ENCODE data around the gene E2F1. TPM values are rescaled to one million over a fixed set of nuclear protein-coding genes. Genes with fewer than 3 reads are reported as not detected.

E2F1 gene
- total RNA-seq, 1 experiment from 2014 or later = 44.2 TPM

GRCh38 chr20:33685328-33686099 is 671 bp downstream of the E2F1 start:
- Mint-ChIP-seq H3K4me3 (peak overlapping the region; percentile 81), H3K9me3 (no peaks in the 10 kb centered on the region), H3K4me1 (peaks cover 25% of the 10 kb centered on the region), H3K36me3 (no peaks in the 10 kb centered on the region), H3K27me3 (ENCODE audit: low read depth) (peaks cover 26% of the 10 kb centered on the region), H3K27ac (peak overlapping the region; percentile 72)
- DNase-seq (ENCODE audit: low spot score) (peak; percentile 56), ATAC-seq (peak; percentile 8)
- ChIA-PET POLR2A (interaction anchor here (0.6 to 1.7 kb wide), 4 partner anchors 9 to 308 kb away, joined by 3 to 12 read pairs (median 4); partner anchors contain the start of genes ACTL10 and RALY), CTCF (interaction anchor here (1.1 to 2.2 kb wide), 4 partner anchors 10 to 177 kb away, joined by 3 to 32 read pairs (median 4); partner anchors contain the start of genes ACTL10 and PXMP4)
- TF ChIP-seq NFE2L1 (CRISPR knock-in tag; IDR thresholded peaks at IDR 0.05) = no peak
- no peak for TF ChIP-seq ATF6 (CRISPR knock-in tag; IDR thresholded peaks at IDR 0.05)
- TF ChIP-seq JUN (CRISPR knock-in tag; IDR thresholded peaks at IDR 0.05) = no peak
- TF ChIP-seq NFYB (CRISPR knock-in tag; conservative IDR thresholded peaks at IDR 0.05; ENCODE audit: low read depth) = no peak
- 0 out of 2 replicates have a peak, but pooled peaks have one; percentile 32 for TF ChIP-seq TP53 (CRISPR knock-in tag; IDR thresholded peaks at IDR 0.05)
- no peak for TF ChIP-seq MXD4 (CRISPR knock-in tag; IDR thresholded peaks at IDR 0.05; ENCODE audit: borderline replicate concordance)
- TF ChIP-seq FOXP4 (CRISPR knock-in tag; IDR thresholded peaks at IDR 0.05) = no peak
- no peak for TF ChIP-seq ETV6 (CRISPR knock-in tag; IDR thresholded peaks at IDR 0.05)
- TF ChIP-seq SMAD3 (CRISPR knock-in tag; IDR thresholded peaks at IDR 0.05; ENCODE audit: borderline replicate concordance) = no peak
- TF ChIP-seq ZNF671 (CRISPR knock-in tag; IDR thresholded peaks at IDR 0.05) = no peak
- no peak for TF ChIP-seq HMGA2 (CRISPR knock-in tag; IDR thresholded peaks at IDR 0.05)
- peak; percentile 39; the same call in 1 of the 2 replicates for TF ChIP-seq TEAD4 (CRISPR knock-in tag; IDR thresholded peaks at IDR 0.05)
- TF ChIP-seq ZNF396 (CRISPR knock-in tag; IDR thresholded peaks at IDR 0.05; ENCODE audit: borderline replicate concordance) = no peak
- no peak for TF ChIP-seq ZNF121 (CRISPR knock-in tag; IDR thresholded peaks at IDR 0.05)
- no peak for TF ChIP-seq MYBL2 (CRISPR knock-in tag; IDR thresholded peaks at IDR 0.05)
- no peak for TF ChIP-seq ZNF425 (CRISPR knock-in tag; conservative IDR thresholded peaks at IDR 0.05)
- TF ChIP-seq SOX15 (CRISPR knock-in tag; IDR thresholded peaks at IDR 0.05) = no peak
- no peak for TF ChIP-seq ZNF263 (CRISPR knock-in tag; IDR thresholded peaks at IDR 0.05; ENCODE audit: low read depth)
- no peak for TF ChIP-seq CBFB (CRISPR knock-in tag; IDR thresholded peaks at IDR 0.05; ENCODE audit: low read depth)
- no peak for TF ChIP-seq ZNF423 (CRISPR knock-in tag; IDR thresholded peaks at IDR 0.05)
- no peak for TF ChIP-seq ESRRA (CRISPR knock-in tag; IDR thresholded peaks at IDR 0.05; ENCODE audit: borderline replicate concordance)
- peak; percentile 67 for TF ChIP-seq MAX (CRISPR knock-in tag; IDR thresholded peaks at IDR 0.05)
- TF ChIP-seq RELA (CRISPR knock-in tag; IDR thresholded peaks at IDR 0.05; ENCODE audit: borderline replicate concordance) = no peak
- TF ChIP-seq USF1 (CRISPR knock-in tag; IDR thresholded peaks at IDR 0.05) = no peak
- TF ChIP-seq CTCF (IDR thresholded peaks at IDR 0.05) = no peak
- TF ChIP-seq ZNF138 (CRISPR knock-in tag; conservative IDR thresholded peaks at IDR 0.05) = 0 out of 2 replicates have a peak, but pooled peaks have one; percentile 4
- TF ChIP-seq E2F1 (CRISPR knock-in tag; IDR thresholded peaks at IDR 0.05) = no peak

All from WTC11 (cell line).